ENCODE data around the gene NANOS2.

- no peak for TF ChIP-seq POLR2A (IDR thresholded peaks at IDR 0.05)
- no peak for TF ChIP-seq CTCF (IDR thresholded peaks at IDR 0.05)
These were observed 3.3 kb downstream of the NANOS2 start for GRCh38 chr19:45911291-45911690.
